Small intestine (tissue), 7 donors: ENCODE measurements around the gene NTN1. TPM values are rescaled to one million over a fixed set of nuclear protein-coding genes. Genes with fewer than 3 reads are reported as not detected.

ENCODE experiments used
- DNase-seq, 2 donors: peaks; one replicate each; pipeline versions ENCODE4 v3.0.0 to v3.0.0-alpha.2; 2013
- FAIRE-seq: peaks from 2 replicates; lab custom pipeline; 2012; peaks lifted over from hg19 to GRCh38; lab: Jason Lieb, UNC
- H3K27ac ChIP-seq, 3 donors: one replicate each; pipeline ENCODE4 v1.5.1; 2013; ENCODE audit warnings: low read length in 2 of 3, mild to moderate bottlenecking in 2 of 3, control low read depth in 1 of 3, inconsistent platforms in 1 of 3, low read depth in 1 of 3, moderate library complexity in 1 of 3
- H3K27me3 ChIP-seq, 3 donors: one replicate each; pipeline ENCODE4 v1.6.1; 2013; ENCODE audit warnings: low read length in 3 of 3, inconsistent platforms in 1 of 3; ENCODE audit not compliant: control insufficient read depth in 3 of 3, insufficient read depth in 3 of 3
- H3K36me3 ChIP-seq, 3 donors: one replicate each; pipeline ENCODE4 v1.6.1; 2013; ENCODE audit warnings: low read length in 3 of 3, inconsistent platforms in 1 of 3, low read depth in 1 of 3, mild to moderate bottlenecking in 1 of 3, moderate library complexity in 1 of 3; ENCODE audit not compliant: control insufficient read depth in 3 of 3, insufficient read depth in 2 of 3
- H3K4me1 ChIP-seq, 3 donors: one replicate each; pipeline ENCODE4 v1.6.1; 2013; ENCODE audit warnings: low read length in 2 of 3, inconsistent platforms in 1 of 3, low read depth in 1 of 3, mild to moderate bottlenecking in 1 of 3, moderate library complexity in 1 of 3; ENCODE audit not compliant: control insufficient read depth in 3 of 3, insufficient read depth in 2 of 3
- H3K4me3 ChIP-seq, 3 donors: one replicate each; pipeline ENCODE4 v1.5.1; 2013; ENCODE audit warnings: low read length in 3 of 3, control low read depth in 1 of 3, inconsistent platforms in 1 of 3, low read depth in 1 of 3, mild to moderate bottlenecking in 1 of 3, moderate library complexity in 1 of 3
- H3K9me3 ChIP-seq, 2 donors: one replicate each; pipeline ENCODE4 v1.6.1; 2013; ENCODE audit warnings: low read depth in 1 of 2, low read length in 1 of 2; ENCODE audit not compliant: control insufficient read depth in 2 of 2, insufficient read depth in 1 of 2
- WGBS, 3 donors: extraction: QIAGEN DNeasy Blood & Tissue Kit; methylation state at CpG; one replicate each; pipeline ENCODE4 v1.1.7; 2013; 5-methylcytosine and 5-hydroxymethylcytosine counted together
- polyA plus RNA-seq, 4 donors: library from polyadenylated mRNA; stranded (reverse) in 3 of 4; unstranded in 1 of 4; fragments of 200-250 nt in 3 of 4; fragments of 120-200 nt in 1 of 4; gene quantifications; one replicate each; pipeline versions ENCODE4 v1.2.1 to v1.2.3, GENCODE V29; 2013
- donor health status: healthy with polysubstance abuse.
- donor health status: control.
- donor health status: control.
- donor health status: Bipolar disorder and iron deficiency.
- donor health status: healthy.

The NTN1 gene
- polyA plus RNA-seq, 4 donors: 0.22 to 13.2 (median 2.6) TPM

DNA sequence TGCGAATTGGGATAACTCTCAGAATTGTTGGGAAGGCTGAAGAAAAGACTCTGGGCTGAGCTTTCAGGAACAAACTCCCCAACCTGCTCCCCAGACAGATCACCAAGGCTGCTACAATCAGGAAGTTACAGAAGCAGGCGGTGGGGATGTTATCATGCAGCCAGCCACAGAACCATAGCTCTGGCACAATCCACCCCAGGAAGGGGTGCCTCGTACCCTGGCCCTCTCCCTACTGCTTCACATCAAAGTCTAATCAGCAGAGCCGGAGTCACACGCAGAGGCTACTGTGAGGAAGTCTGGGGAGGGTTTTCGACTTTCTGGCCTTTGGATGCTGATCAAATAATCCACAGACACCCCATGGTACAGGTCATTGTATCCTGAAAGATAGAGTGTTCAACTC, 86.8 kb downstream of the NTN1 start:
- DNase-seq (no peak), FAIRE-seq (no peak)
- Histone ChIP-seq H3K9me3 (no peaks in the 10 kb centered on the region), H3K4me3 (no peak overlapping the region), H3K27ac (no peak overlapping the region), H3K4me1 (no peaks in the 10 kb centered on the region), H3K27me3 (peaks cover 0 to 2% (median 0%) of the 10 kb centered on the region in 3 donors), H3K36me3 (no peaks in the 10 kb centered on the region)
- 64 to 84% (median 67%) methylated on average over 6 of the region's 6 CpGs for WGBS, 3 donors

DNA sequence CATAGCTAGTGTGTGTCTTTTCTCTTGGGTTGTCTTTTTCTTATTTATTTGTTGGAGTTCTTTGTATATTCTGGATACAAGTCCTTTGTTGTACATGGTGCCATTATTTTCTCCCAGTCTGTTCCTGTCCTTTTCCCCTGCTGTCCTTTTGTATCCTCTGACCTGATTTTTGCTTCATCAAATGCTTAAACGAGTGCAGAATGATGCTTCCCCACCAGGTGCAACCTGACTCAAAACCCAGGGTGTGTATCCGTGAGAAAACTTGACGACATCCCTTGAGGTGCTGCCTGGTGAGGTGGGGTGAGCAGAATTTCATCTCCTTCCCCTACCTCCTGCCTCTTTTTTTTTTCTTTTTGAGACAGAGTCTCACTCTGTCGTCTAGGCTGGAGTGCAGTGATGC, 88.6 kb downstream of the NTN1 start:
- no peaks in the 10 kb centered on the region for H3K9me3 ChIP-seq
- H3K27ac ChIP-seq: no peak overlapping the region
- no peak overlapping the region for H3K4me3 ChIP-seq
- H3K4me1 ChIP-seq: no peaks in the 10 kb centered on the region
- FAIRE-seq: no peak
- WGBS, 3 donors: 76 to 85% (median 78%) methylated on average over 4 of the region's 4 CpGs
- DNase-seq: no peak
- peaks cover 0 to 2% (median 0%) of the 10 kb centered on the region in 3 donors for H3K27me3 ChIP-seq
- H3K36me3 ChIP-seq: no peaks in the 10 kb centered on the region

DNA sequence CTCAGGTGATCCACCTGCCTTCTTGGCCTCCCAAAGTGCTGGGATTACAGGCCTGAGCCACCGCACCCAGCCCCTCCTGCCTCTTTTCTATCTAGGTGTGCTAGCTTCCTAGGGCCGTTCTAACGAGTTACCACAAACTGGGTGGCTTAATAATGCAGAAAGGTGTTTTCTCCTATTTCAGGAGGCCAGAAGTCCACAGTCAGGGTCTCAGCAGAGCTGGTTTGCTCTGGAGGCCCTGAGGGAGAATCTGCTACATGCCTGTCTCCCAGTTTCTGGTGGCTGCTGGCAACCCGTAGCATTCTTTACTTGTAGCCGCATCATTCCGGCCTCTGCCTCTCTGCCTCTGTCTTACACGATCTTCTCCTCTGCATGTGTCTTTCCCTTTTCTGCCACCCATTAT, 89.2 kb downstream of the NTN1 start:
- WGBS, 3 donors: 91 to 93% (median 93%) methylated on average over 7 of the region's 7 CpGs
- no peak for FAIRE-seq

DNA sequence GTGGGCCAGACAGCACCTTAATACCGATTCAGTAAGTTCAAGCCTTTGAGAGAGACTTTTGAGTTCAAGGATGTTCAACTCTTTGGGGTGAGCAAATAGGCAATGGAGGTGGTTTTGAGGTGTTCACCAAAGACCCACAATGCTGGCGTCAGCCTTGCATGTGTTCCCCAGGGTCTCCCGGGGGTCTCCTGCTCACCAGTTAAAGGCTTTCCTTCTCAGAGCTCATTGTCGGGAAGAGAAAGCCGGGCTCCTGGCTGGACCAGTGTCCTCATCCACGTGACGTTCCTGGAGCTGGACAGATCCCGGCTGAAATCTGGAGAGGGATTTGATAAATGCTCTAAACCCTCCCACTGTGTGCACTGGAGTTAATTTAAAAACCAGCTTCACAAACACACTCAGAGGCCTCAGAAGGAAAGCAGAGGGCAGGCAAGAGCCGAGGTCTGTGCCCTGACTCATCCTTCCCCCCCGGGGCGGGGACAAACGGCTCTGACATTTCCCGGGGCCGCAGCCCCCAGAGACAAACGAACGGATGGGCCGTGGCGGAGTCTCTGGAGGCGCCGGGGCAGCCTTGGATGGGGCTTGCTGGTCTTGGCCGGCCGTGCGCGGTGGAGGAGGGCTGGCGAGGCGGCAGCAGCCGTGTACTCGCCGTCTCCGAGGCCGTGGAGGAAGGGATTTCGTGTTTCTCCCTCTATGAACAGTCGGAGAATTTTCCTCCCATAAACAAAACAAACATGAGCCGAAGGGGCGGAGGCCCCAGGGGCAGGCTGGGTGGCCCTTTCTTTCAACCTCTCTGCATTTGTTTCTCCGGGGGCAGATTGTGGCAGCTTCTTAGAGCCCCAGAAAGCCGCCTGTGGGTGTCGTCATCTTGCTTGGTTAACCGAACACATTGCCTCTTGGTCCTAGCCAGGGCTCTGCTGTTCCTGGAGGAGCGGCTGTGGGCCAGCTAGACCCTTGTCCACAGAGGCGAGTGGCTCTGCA, 94.2 kb downstream of the NTN1 start:
- Histone ChIP-seq H3K27me3 (no peaks in the 10 kb centered on the region), H3K4me1 (no peaks in the 10 kb centered on the region), H3K27ac (peak overlapping the region in 2 of 3 donors; percentile 62 to 71), H3K9me3 (no peaks in the 10 kb centered on the region), H3K36me3 (no peaks in the 10 kb centered on the region), H3K4me3 (peak overlapping the region in 1 of 3 donors; percentile 36)
- 19 to 46% (median 46%) methylated on average over 39 to 41 of the region's 41 CpGs for WGBS, 3 donors
- FAIRE-seq (no peak), DNase-seq (peak in 1 of 2 donors; percentile 71)

More for the DNA sequence above, 89.2 kb downstream of the NTN1 start:
- H3K4me3 ChIP-seq: no peak overlapping the region
- no peaks in the 10 kb centered on the region for H3K36me3 ChIP-seq
- H3K4me1 ChIP-seq: no peaks in the 10 kb centered on the region
- no peak for DNase-seq
- no peaks in the 10 kb centered on the region for H3K9me3 ChIP-seq
- H3K27ac ChIP-seq: no peak overlapping the region
- H3K27me3 ChIP-seq: peaks cover 0 to 2% (median 0%) of the 10 kb centered on the region in 3 donors

DNA sequence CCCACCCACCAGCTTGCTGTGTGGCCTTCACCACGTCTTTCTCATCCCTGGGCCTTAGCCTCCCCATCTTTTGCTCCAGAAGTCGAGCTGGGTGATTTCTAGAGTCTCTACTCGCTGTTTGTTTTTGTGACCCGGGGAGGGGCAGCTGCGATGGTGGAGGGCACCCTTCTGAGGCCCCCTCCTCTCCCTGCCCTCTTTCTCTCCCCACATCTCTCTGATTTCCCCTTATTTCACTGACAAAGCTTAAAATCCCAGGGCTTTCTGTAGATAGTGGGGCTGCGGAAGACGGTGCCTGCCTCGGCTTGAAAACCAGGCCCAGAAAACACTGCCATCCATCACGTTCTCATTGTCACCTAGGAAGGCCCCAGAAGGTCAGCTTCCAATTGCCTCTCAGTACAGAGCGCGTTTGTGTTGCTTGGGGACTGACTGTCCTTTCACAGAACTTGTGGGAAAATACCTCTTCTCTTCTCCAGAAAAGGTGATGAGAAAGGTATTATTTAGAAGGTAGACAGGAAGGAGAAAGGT, 95.1 kb downstream of the NTN1 start:
- no peaks in the 10 kb centered on the region for H3K27me3 ChIP-seq
- no peak for DNase-seq
- peak overlapping the region in 1 of 3 donors; percentile 71 for H3K27ac ChIP-seq
- WGBS, 3 donors: 80 to 93% (median 86%) methylated on average over 11 of the region's 11 CpGs
- no peak overlapping the region for H3K4me3 ChIP-seq
- no peak for FAIRE-seq
- no peaks in the 10 kb centered on the region for H3K36me3 ChIP-seq
- H3K9me3 ChIP-seq: no peaks in the 10 kb centered on the region
- H3K4me1 ChIP-seq: no peaks in the 10 kb centered on the region

DNA sequence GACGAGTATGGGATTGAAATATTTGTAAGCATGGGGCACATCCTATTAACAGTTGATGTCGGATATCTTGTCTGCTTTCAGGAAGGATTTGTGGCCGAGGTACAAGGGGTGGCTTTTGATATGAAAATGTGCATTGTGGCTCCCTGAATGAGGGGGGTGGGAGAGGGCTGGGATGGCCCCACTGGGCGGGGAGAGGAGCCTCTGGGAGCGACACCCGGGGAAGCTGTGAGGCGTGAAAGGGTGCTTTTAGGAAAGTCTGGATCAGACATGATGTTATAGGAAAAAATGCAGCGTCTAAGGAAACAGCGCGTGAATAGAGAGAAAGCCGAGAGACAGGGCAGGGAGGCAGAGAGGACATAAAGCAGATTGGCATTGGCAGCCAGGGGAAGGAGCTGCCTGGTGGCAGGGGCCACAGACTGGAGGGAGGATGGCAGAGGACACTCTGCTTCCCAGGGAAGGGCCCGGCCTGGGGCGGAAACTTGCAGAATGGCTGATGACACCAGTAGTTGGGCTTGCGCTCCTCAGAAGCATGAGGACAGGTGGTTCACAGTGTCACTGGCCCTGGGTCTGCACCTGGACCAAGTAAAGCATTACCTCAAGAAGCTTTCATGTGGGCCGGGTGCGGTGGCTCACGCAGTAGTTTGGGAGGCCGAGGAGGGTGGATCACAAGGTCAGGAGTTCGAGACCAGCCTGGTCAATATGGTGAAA, 95.7 kb downstream of the NTN1 start:
- Histone ChIP-seq H3K36me3 (no peaks in the 10 kb centered on the region), H3K4me3 (no peak overlapping the region), H3K9me3 (no peaks in the 10 kb centered on the region), H3K4me1 (no peaks in the 10 kb centered on the region), H3K27ac (peak overlapping the region in 1 of 3 donors; percentile 9), H3K27me3 (no peaks in the 10 kb centered on the region)
- FAIRE-seq (no peak), DNase-seq (no peak)
- 87 to 93% (median 91%) methylated on average over 19 of the region's 19 CpGs for WGBS, 3 donors

DNA sequence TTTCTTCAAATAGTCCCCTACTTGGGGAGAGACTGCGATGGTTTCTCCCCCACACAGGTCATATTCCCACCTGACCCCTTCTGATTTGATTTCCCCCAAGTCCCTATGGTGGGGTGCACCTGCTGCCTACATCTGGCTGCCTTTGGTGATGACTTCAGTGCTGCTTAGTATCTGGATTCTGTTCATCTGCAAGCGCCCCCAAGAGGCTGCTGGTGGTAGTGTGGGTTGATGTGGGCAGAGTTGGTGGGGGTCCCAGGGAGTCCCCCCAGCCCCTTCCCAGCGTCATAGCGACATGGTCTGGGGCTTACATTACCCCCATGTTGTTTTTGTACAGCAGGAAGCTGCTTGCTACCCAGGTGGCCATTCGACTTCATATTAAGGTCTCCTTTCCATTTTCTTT, 99.2 kb downstream of the NTN1 start:
- WGBS, 3 donors: 44 to 63% (median 59%) methylated on average over 5 of the region's 5 CpGs
- FAIRE-seq: no peak
- no peak for DNase-seq
- H3K4me3 ChIP-seq: no peak overlapping the region
- H3K36me3 ChIP-seq: no peaks in the 10 kb centered on the region
- no peaks in the 10 kb centered on the region for H3K4me1 ChIP-seq
- H3K27ac ChIP-seq: no peak overlapping the region
- no peaks in the 10 kb centered on the region for H3K9me3 ChIP-seq
- no peaks in the 10 kb centered on the region for H3K27me3 ChIP-seq

DNA sequence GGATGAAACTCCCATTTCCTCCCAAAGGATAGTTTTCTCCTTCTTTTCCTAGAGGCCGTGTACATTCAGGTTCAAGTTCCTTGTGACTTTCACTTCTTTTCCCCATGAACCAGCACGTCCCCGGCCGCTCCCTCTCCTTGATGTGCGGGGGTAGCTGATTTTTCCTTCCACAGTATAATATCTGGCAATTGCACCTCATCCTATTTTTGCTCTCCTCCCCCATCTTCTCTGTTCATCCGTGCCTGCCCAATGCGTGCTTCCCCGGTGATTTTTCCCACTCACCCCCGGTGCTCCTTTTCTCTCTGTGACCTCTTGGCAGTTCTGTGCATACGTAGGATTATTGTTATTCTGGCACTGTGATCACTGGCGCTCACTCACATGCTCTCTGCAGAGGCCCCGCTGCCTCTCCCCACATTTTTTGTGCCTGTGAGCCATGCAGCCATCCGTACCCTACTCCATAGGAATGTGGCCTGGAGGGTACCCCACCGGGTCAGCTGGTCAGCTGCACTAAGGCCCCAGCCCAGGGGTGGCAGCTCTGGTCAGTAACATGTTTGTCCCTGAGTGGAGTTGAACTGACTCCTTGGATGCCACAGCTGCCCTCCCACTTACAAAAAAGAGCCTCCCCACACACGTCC, 100.0 kb downstream of the NTN1 start:
- Histone ChIP-seq H3K27ac (peak overlapping the region in 1 of 3 donors; percentile 3), H3K4me3 (no peak overlapping the region), H3K27me3 (no peaks in the 10 kb centered on the region), H3K4me1 (no peaks in the 10 kb centered on the region), H3K9me3 (no peaks in the 10 kb centered on the region), H3K36me3 (no peaks in the 10 kb centered on the region)
- no peak for FAIRE-seq
- DNase-seq: no peak
- WGBS, 3 donors: 82 to 87% (median 85%) methylated on average over 15 of the region's 15 CpGs
